ENCODE measurements around the gene ZDHHC23. TPM values are rescaled to one million over a fixed set of nuclear protein-coding genes. Genes with fewer than 3 reads are reported as not detected.

ZDHHC23 gene
- total RNA-seq (2014; rRNA removed; shearing (Covaris generic)), result 9.3 and 10.9 TPM in 2 replicates

- DNase-seq (ENCODE audit: low read depth), result peak; percentile 80
Observed at GRCh38 chr3:113947372-113948014, at the start of gene ZDHHC23. ZDHHC23 (plus strand) TSS chr3:113948013; CDS start chr3:113948803, 790 bp downstream.

- DNase-seq (ENCODE audit: low read depth), result peak; percentile 64
Observed at GRCh38 chr3:113898892-113899291, 48.9 kb upstream of the ZDHHC23 start.

GRCh38 chr3:113906568-113907140 is 41.2 kb upstream of the ZDHHC23 start:
- no peak for DNase-seq (ENCODE audit: low read depth)

- no peak for DNase-seq (ENCODE audit: low read depth)
Observed at GRCh38 chr3:113908133-113908532, 39.7 kb upstream of the ZDHHC23 start.

GRCh38 chr3:113910966-113911365 is 36.8 kb upstream of the ZDHHC23 start:
- DNase-seq (ENCODE audit: low read depth), result no peak

- peak; percentile 84 for DNase-seq (ENCODE audit: low read depth)
Observed at GRCh38 chr3:113912552-113913236, 35.1 kb upstream of the ZDHHC23 start.

- DNase-seq (ENCODE audit: low read depth), result peak; percentile 14
Observed at GRCh38 chr3:113914646-113915045, 33.2 kb upstream of the ZDHHC23 start.

- no peak for DNase-seq (ENCODE audit: low read depth)
Observed at GRCh38 chr3:113927556-113927955, 20.3 kb upstream of the ZDHHC23 start.

- no peak for DNase-seq (ENCODE audit: low read depth)
Observed at GRCh38 chr3:113946831-113947230, 982 bp upstream of the ZDHHC23 start.

- peak; percentile 38 for DNase-seq (ENCODE audit: low read depth)
Observed at GRCh38 chr3:113948015-113948917, 453 bp downstream of the ZDHHC23 start.

GRCh38 chr3:113952921-113953320 is 5.1 kb downstream of the ZDHHC23 start:
- DNase-seq (ENCODE audit: low read depth), result peak; percentile 11

- DNase-seq (ENCODE audit: low read depth), result peak; percentile 16
Observed at GRCh38 chr3:113953677-113954076, 5.9 kb downstream of the ZDHHC23 start.

- DNase-seq (ENCODE audit: low read depth), result no peak
Observed at GRCh38 chr3:113954091-113954685, 6.4 kb downstream of the ZDHHC23 start.

- DNase-seq (ENCODE audit: low read depth), result no peak
Observed at GRCh38 chr3:113963879-113964278, 16.1 kb downstream of the ZDHHC23 start.

- DNase-seq (ENCODE audit: low read depth), result no peak
Observed at GRCh38 chr3:113966172-113966571, 18.4 kb downstream of the ZDHHC23 start.

- DNase-seq (ENCODE audit: low read depth), result peak; percentile 25
Observed at GRCh38 chr3:113968986-113969385, 21.2 kb downstream of the ZDHHC23 start.

- DNase-seq (ENCODE audit: low read depth), result no peak
Observed at GRCh38 chr3:113977822-113978221, 30.0 kb downstream of the ZDHHC23 start.

- no peak for DNase-seq (ENCODE audit: low read depth)
Observed at GRCh38 chr3:113979916-113980315, 32.1 kb downstream of the ZDHHC23 start.

GRCh38 chr3:113981803-113982202 is 34.0 kb downstream of the ZDHHC23 start:
- no peak for DNase-seq (ENCODE audit: low read depth)

- DNase-seq (ENCODE audit: low read depth), result no peak
Observed at GRCh38 chr3:113983544-113983943, 35.7 kb downstream of the ZDHHC23 start.

GRCh38 chr3:113985541-113985940 is 37.7 kb downstream of the ZDHHC23 start:
- peak; percentile 5 for DNase-seq (ENCODE audit: low read depth)

GRCh38 chr3:114005481-114005880 is 57.7 kb downstream of the ZDHHC23 start:
- no peak for DNase-seq (ENCODE audit: low read depth)

Data from M059J (cell line).